B cell (primary cell): Measurements from ENCODE around the gene ADRA1B. TPM values are rescaled to one million over a fixed set of nuclear protein-coding genes. Genes with fewer than 3 reads are reported as not detected.
"Not testable (repeated sequence)": the region's sequence is repeated elsewhere in the genome, so short reads cannot be mapped to it uniquely, and the experiment has no call there.

Experiments
- ATAC-seq: fragments of 200-7000 bp; cut with Tn5 transposase; one replicate; pipeline ENCODE4 v1.10.0; 2021; ENCODE audit warnings: low read depth, mild to moderate bottlenecking, moderate number of reproducible peaks, moderate library complexity
- CTCF ChIA-PET: fragments of 350-600 bp; sonication (Branson Sonifier 250); formaldehyde crosslinking; loops from one replicate; lab custom pipeline; 2021; ENCODE audit warnings: antibody characterized with exemption, inconsistent platforms; lab: Charles Lee
- POLR2A ChIA-PET: fragments of 350-600 bp; sonication (Branson Sonifier 250); formaldehyde crosslinking; loops from one replicate; lab custom pipeline; 2021; ENCODE audit warnings: antibody characterized with exemption; lab: Charles Lee
- DNase-seq: peaks from one replicate; pipeline ENCODE4 v3.0.0; 2013
- H2AFZ ChIP-seq: 2 replicates; pipeline ENCODE4 v1.6.1; 2012; ENCODE audit warnings: mild to moderate bottlenecking, low read depth, low read length; ENCODE audit not compliant: insufficient read depth, poor library complexity, severe bottlenecking
- H3K27ac ChIP-seq, 2 donors: 1 replicate in 1 of 2; 2 replicates in 1 of 2; pipeline ENCODE4 v1.5.1; 2012 to 2013; ENCODE audit warnings: low read length in 2 of 2, mild to moderate bottlenecking in 2 of 2, moderate library complexity in 1 of 2
- H3K27me3 ChIP-seq, 4 experiments: fragments of 200-600 bp in 1 of 4; sonication (generic) in 1 of 4; replicated peaks in 1 of 4; 1 replicate in 2 of 4; 2 replicates in 2 of 4; pipeline versions ENCODE4 v1.6.1 to v1.7.0; 2013 to 2016; ENCODE audit warnings: low read length in 3 of 4, mild to moderate bottlenecking in 2 of 4, mixed read lengths in 1 of 4, moderate library complexity in 1 of 4; ENCODE audit not compliant: insufficient read depth in 4 of 4, control insufficient read depth in 3 of 4; ENCODE audit errors: control extremely low read depth in 1 of 4
- H3K36me3 ChIP-seq, 2 experiments: replicated peaks in 1 of 2; 1 replicate in 1 of 2; 2 replicates in 1 of 2; pipeline versions ENCODE4 v1.6.1 to v1.7.1; 2013; ENCODE audit warnings: low read length in 1 of 2; ENCODE audit not compliant: insufficient read depth in 2 of 2, control insufficient read depth in 1 of 2; ENCODE audit errors: control extremely low read depth in 1 of 2, extremely low read depth in 1 of 2
- H3K4me1 ChIP-seq, 2 donors: fragments of 200-600 bp in 1 of 2; sonication (generic) in 1 of 2; 1 replicate in 1 of 2; 2 replicates in 1 of 2; pipeline versions ENCODE4 v1.5.1 to v1.6.1; 2013 to 2017; ENCODE audit warnings: low read length in 2 of 2; ENCODE audit not compliant: control insufficient read depth in 2 of 2, insufficient read depth in 2 of 2
- H3K4me2 ChIP-seq: replicated peaks from 2 replicates; pipeline ENCODE3; 2012; ENCODE audit warnings: mild to moderate bottlenecking, low read depth, low read length; ENCODE audit not compliant: poor library complexity, severe bottlenecking
- H3K4me3 ChIP-seq, 5 experiments: fragments of 200-600 bp in 1 of 5; sonication (generic) in 1 of 5; 1 replicate in 3 of 5; 2 replicates in 2 of 5; pipeline versions ENCODE4 v1.5.1 to v1.7.0; 2011 to 2016; ENCODE audit warnings: low read length in 4 of 5, mild to moderate bottlenecking in 4 of 5, low read depth in 2 of 5, control low read depth in 1 of 5, moderate library complexity in 1 of 5; ENCODE audit not compliant: insufficient read depth in 1 of 5; ENCODE audit errors: control extremely low read depth in 1 of 5, extremely low read depth in 1 of 5
- H3K79me2 ChIP-seq: fragments of 200-600 bp; sonication (generic); one replicate; pipeline ENCODE4 v1.6.0; 2016; ENCODE audit warnings: low read length; ENCODE audit not compliant: control insufficient read depth, insufficient read depth
- H3K9ac ChIP-seq: fragments of 200-600 bp; sonication (generic); 2 replicates; pipeline ENCODE4 v1.6.1; 2017; ENCODE audit warnings: mild to moderate bottlenecking, low read length, moderate library complexity
- H3K9me3 ChIP-seq, 3 donors: one replicate each; pipeline versions ENCODE4 v1.6.1 to v1.7.1; 2013; ENCODE audit warnings: low read length in 2 of 3; ENCODE audit not compliant: control insufficient read depth in 2 of 3, insufficient read depth in 1 of 3; ENCODE audit errors: control extremely low read depth in 1 of 3
- H4K20me1 ChIP-seq: 2 replicates; pipeline ENCODE4 v1.6.0; 2012; ENCODE audit warnings: mild to moderate bottlenecking, low read length; ENCODE audit not compliant: insufficient read depth, control insufficient read depth, poor library complexity, severe bottlenecking
- H3K27ac Mint-ChIP-seq: one replicate; pipeline ENCODE4 v1.8.0; 2021; ENCODE audit warnings: mixed read lengths
- H3K27me3 Mint-ChIP-seq: one replicate; pipeline ENCODE4 v1.8.0; 2021; ENCODE audit warnings: mixed read lengths
- H3K4me1 Mint-ChIP-seq: one replicate; pipeline ENCODE4 v1.8.0; 2021; ENCODE audit warnings: mixed read lengths
- H3K4me3 Mint-ChIP-seq: one replicate; pipeline ENCODE4 v1.8.0; 2021; ENCODE audit warnings: mixed read lengths
- H3K9me3 Mint-ChIP-seq: one replicate; pipeline ENCODE4 v1.8.0; 2022; ENCODE audit warnings: mixed read lengths; ENCODE audit not compliant: insufficient read depth
- CTCF ChIP-seq: fragments of 200-600 bp; IDR thresholded peaks from one replicate; pipeline ENCODE4 v1.8.0; 2022; ENCODE audit warnings: antibody characterized with exemption, mild to moderate bottlenecking
- EZH2 ChIP-seq: IDR thresholded peaks from 2 replicates; pipeline ENCODE4 v1.6.1; 2012; ENCODE audit warnings: borderline replicate concordance, low read depth, mild to moderate bottlenecking, moderate library complexity, low read length; ENCODE audit not compliant: insufficient read depth, poor library complexity, severe bottlenecking
- WGBS: methylation state at CpG from one replicate; pipeline ENCODE4 v1.1.5; 2013; ENCODE audit warnings: missing lambda C conversion rate; ENCODE audit not compliant: insufficient coverage; 5-methylcytosine and 5-hydroxymethylcytosine counted together
- intact Hi-C: fragments of 100-400 bp; cut with micrococcal nuclease; formaldehyde crosslinking; loops from one replicate; pipeline ENCODE4 v1.10.0; 2022
- polyA plus RNA-seq: library from polyadenylated mRNA; depleted of rRNA; stranded (reverse); fragments of >200 nt; gene quantifications from 2 replicates; pipeline ENCODE4 v1.2.3, GENCODE V29; 2012
- total RNA-seq, 2 donors: library from RNA; stranded (reverse); fragments of 120-200 nt in 1 of 2; gene quantifications; 1 replicate in 1 of 2; 2 replicates in 1 of 2; pipeline versions ENCODE4 v1.2.3 to v1.2.4, GENCODE V29; 2013 to 2022

ADRA1B gene
- total and polyA plus RNA-seq, 2 donors (not counting 1 experiment from before 2014, with no cell fraction given): 0.04 TPM; not detected in 1

DNA sequence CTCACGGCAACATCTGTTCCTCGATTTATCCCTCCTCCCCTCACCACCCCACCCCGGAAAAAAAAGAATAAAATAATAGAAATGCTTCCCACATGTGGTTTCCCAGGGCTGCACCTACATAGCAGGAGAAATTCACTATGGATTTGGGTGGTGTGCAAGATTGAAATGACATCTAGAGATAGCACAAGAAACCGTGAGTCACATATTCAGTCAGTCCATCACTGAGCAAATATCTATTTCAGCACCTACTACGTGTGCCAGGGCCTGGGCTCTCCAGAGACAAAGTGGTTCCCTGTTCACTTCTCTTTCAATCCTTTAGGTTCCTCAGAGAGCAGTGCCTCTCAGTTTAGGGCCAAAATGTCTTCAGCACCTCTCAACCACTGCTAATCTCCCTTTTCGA, 47.7 kb downstream of the ADRA1B start:
- Histone ChIP-seq H3K9me3 (no peaks in the 10 kb centered on the region), H3K27me3 (peaks cover 0 to 18% (median 12%) of the 10 kb centered on the region in 4 experiments), H3K4me1 (peaks cover 0 to 3% of the 10 kb centered on the region in 2 donors), H3K79me2 (no peaks in the 10 kb centered on the region), H3K36me3 (no peaks in the 10 kb centered on the region), H3K4me3 (no peak overlapping the region), H4K20me1 (no peaks in the 10 kb centered on the region), H3K9ac (no peak overlapping the region), H3K27ac (no peak overlapping the region), H3K4me2 (no peak overlapping the region), H2AFZ (no peak overlapping the region)
- DNase-seq: no peak
- 84% methylated on average over 2 of the region's 6 CpGs for whole genome bisulfite sequencing
- ATAC-seq: no peak
- no peak overlapping the region for H3K27ac Mint-ChIP-seq
- TF ChIP-seq CTCF (no peak), EZH2 (no peak)
- ChIA-PET CTCF (interaction anchor here (1.4 to 3.1 kb wide), 4 partner anchors 23 to 807 kb away, joined by 5 to 11 read pairs (median 10); no protein-coding TSS in a partner anchor), POLR2A (no interaction called here)
- H3K9me3 Mint-ChIP-seq: no peaks in the 10 kb centered on the region
- H3K4me3 Mint-ChIP-seq: no peak overlapping the region
- intact Hi-C loops: no loop called here
- no peaks in the 10 kb centered on the region for H3K4me1 Mint-ChIP-seq
- peaks cover 44% of the 10 kb centered on the region for H3K27me3 Mint-ChIP-seq

- Histone ChIP-seq H3K27me3 (peaks cover 0 to 22% (median 14%) of the 10 kb centered on the region in 4 experiments), H3K4me1 (peaks cover 0 to 3% of the 10 kb centered on the region in 2 donors), H3K79me2 (no peaks in the 10 kb centered on the region), H3K27ac (no peak overlapping the region), H3K9me3 (no peaks in the 10 kb centered on the region), H2AFZ (no peak overlapping the region), H3K36me3 (no peaks in the 10 kb centered on the region), H3K9ac (no peak overlapping the region), H3K4me3 (no peak overlapping the region), H3K4me2 (no peak overlapping the region), H4K20me1 (no peaks in the 10 kb centered on the region)
- 51% methylated on average over 8 of the region's 12 CpGs for WGBS
- Mint-ChIP-seq H3K4me1 (no peaks in the 10 kb centered on the region), H3K9me3 (no peaks in the 10 kb centered on the region), H3K27ac (no peak overlapping the region), H3K4me3 (no peak overlapping the region), H3K27me3 (peaks cover 42% of the 10 kb centered on the region)
- DNase-seq (peak; percentile 32), ATAC-seq (peak; percentile 49)
- intact Hi-C loops: loop anchor here (1.0 kb wide), 1 partner anchor 679 kb away; no protein-coding TSS in a partner anchor
- POLR2A ChIA-PET: no interaction called here
- TF ChIP-seq EZH2 (no peak), CTCF (peak; percentile 50)
- CTCF ChIA-PET: interaction anchor here (0.8 to 3.1 kb wide), 6 partner anchors 21 to 808 kb away, joined by 3 to 11 read pairs (median 7); no protein-coding TSS in a partner anchor
Observed at GRCh38 chr5:159965031-159965837, 49.0 kb downstream of the ADRA1B start.

GRCh38 chr5:159965838-159966128, 49.5 kb downstream of the ADRA1B start:
- H3K9me3 Mint-ChIP-seq, DNase-seq, H3K4me2 ChIP-seq, H3K27ac ChIP-seq, H3K4me1 Mint-ChIP-seq, H3K4me1 ChIP-seq, H2AFZ ChIP-seq, H3K27ac Mint-ChIP-seq, H3K36me3 ChIP-seq, H4K20me1 ChIP-seq, POLR2A ChIA-PET, H3K79me2 ChIP-seq, ATAC-seq, H3K4me3 ChIP-seq, H3K9me3 ChIP-seq, H3K9ac ChIP-seq, H3K4me3 Mint-ChIP-seq: not testable (repeated sequence)
- H3K27me3 ChIP-seq: peaks cover 0 to 26% (median 17%) of the 10 kb centered on the region in 4 experiments
- CTCF ChIA-PET: interaction anchor here (1.3 to 2.4 kb wide), 2 partner anchors 680 to 692 kb away, joined by 3 to 11 read pairs; no protein-coding TSS in a partner anchor
- WGBS: 95% methylated on average over 2 of the region's 4 CpGs
- intact Hi-C loops: loop anchor here (1.0 kb wide), 1 partner anchor 679 kb away; no protein-coding TSS in a partner anchor
- peaks cover 45% of the 10 kb centered on the region for H3K27me3 Mint-ChIP-seq
